HCT116 (cell line): ENCODE measurements around the gene TROAP.

Experiments used
- CTCF ChIP-seq, 3 experiments: fragments of 200-600 bp in 1 of 3; sonication (generic) in 1 of 3; IDR thresholded peaks in 2 of 3; conservative IDR thresholded peaks in 1 of 3; 2 replicates each; pipeline ENCODE4 v1.5.1; 2012 to 2017; ENCODE audit warnings: low read depth in 2 of 3, low read length in 2 of 3, antibody characterized with exemption in 1 of 3, borderline replicate concordance in 1 of 3, control low read depth in 1 of 3, mild to moderate bottlenecking in 1 of 3, mixed read lengths in 1 of 3, mixed run types in 1 of 3, moderate library complexity in 1 of 3; ENCODE audit not compliant: insufficient read depth in 1 of 3
- EGR1 ChIP-seq: IDR thresholded peaks from 2 replicates; pipeline ENCODE4 v1.6.1; 2012; ENCODE audit warnings: low read depth
- ELF1 ChIP-seq: IDR thresholded peaks from 2 replicates; pipeline ENCODE4 v1.6.1; 2012; ENCODE audit warnings: low read depth, borderline replicate concordance
- EZH2 ChIP-seq: fragments of 200-600 bp; sonication (generic); IDR thresholded peaks from 2 replicates; pipeline ENCODE4 v1.6.1; 2017; ENCODE audit warnings: antibody characterized with exemption, mixed run types
- EZH2phosphoT487 ChIP-seq: fragments of 200-600 bp; IDR thresholded peaks from 2 replicates; pipeline ENCODE4 v1.6.1; 2018; ENCODE audit warnings: antibody characterized with exemption, borderline replicate concordance
- FOSL1 ChIP-seq: IDR thresholded peaks from 2 replicates; pipeline ENCODE4 v1.6.1; 2012; ENCODE audit warnings: low read depth
- POLR2A ChIP-seq: IDR thresholded peaks from 2 replicates; pipeline ENCODE4 v1.7.0; 2011; ENCODE audit warnings: borderline replicate concordance; ENCODE audit not compliant: insufficient read depth, insufficient read length; ENCODE audit errors: extremely low read depth
- RAD21 ChIP-seq: IDR thresholded peaks from 2 replicates; pipeline ENCODE4 v1.6.1; 2012; ENCODE audit warnings: low read depth, mild to moderate bottlenecking
- SIN3A ChIP-seq: IDR thresholded peaks from 2 replicates; pipeline ENCODE4 v1.6.1; 2012; ENCODE audit warnings: low read depth
- SRF ChIP-seq: IDR thresholded peaks from 2 replicates; pipeline ENCODE4 v1.6.1; 2012; ENCODE audit warnings: low read depth
- YY1 ChIP-seq: IDR thresholded peaks from 2 replicates; pipeline ENCODE4 v1.6.1; 2011; ENCODE audit warnings: low read length, low read depth, moderate library complexity, mild to moderate bottlenecking; ENCODE audit not compliant: insufficient replicate concordance; ENCODE audit errors: extremely low read depth
- TF ChIP-seq, protein P1 (sequence below): IDR thresholded peaks from 2 replicates; pipeline ENCODE4 v1.6.1; 2011; ENCODE audit warnings: mild to moderate bottlenecking, low read length, moderate library complexity; ENCODE audit not compliant: insufficient replicate concordance; ENCODE audit errors: extremely low read depth

DNA sequence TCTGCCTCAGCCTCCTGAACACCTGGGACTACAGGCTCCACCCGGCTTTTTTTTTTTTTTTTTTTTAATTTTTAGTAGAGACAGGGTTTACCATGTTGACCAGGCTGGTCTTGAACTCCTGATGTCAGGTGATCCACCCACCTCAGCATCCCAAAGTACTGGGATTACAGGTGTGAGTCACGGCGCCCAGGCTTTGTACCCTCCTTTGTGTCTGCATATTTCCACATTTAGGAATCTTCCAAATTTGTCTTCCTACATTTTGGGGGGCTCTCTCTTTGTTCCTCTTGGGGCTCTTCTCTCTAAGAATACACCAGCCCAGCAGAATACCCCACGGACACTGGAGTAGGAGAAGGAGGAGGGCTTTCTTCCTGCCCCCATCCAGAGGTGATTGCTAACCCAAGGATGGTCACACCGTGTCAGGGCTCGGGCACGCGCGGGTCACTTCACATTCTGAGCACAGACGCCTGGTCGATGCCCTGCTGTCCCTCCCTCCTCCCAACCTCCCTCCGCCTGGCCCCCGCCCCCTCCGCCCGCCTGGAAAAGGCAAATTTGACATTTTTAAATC is 21.5 kb downstream of the TROAP start:
- TF ChIP-seq CTCF (IDR thresholded peaks at IDR 0.05 in 2 of 3, conservative IDR thresholded peaks at IDR 0.05 in 1 of 3; ENCODE audit: borderline replicate concordance in 1 of 3, insufficient read depth in 1 of 3, low read depth in 2 of 3, low read length in 2 of 3) (no peak), RAD21 (no peak), EZH2 (no peak), FOSL1 (no peak), SIN3A (no peak), YY1 (no peak), POLR2A (no peak), EGR1 (no peak), SRF (no peak), EZH2phosphoT487 (no peak), ELF1 (no peak)
- TF ChIP-seq, protein P1, sequence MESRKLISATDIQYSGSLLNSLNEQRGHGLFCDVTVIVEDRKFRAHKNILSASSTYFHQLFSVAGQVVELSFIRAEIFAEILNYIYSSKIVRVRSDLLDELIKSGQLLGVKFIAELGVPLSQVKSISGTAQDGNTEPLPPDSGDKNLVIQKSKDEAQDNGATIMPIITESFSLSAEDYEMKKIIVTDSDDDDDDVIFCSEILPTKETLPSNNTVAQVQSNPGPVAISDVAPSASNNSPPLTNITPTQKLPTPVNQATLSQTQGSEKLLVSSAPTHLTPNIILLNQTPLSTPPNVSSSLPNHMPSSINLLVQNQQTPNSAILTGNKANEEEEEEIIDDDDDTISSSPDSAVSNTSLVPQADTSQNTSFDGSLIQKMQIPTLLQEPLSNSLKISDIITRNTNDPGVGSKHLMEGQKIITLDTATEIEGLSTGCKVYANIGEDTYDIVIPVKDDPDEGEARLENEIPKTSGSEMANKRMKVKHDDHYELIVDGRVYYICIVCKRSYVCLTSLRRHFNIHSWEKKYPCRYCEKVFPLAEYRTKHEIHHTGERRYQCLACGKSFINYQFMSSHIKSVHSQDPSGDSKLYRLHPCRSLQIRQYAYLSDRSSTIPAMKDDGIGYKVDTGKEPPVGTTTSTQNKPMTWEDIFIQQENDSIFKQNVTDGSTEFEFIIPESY: no peak
